Activated CD4-positive, alpha-beta T cell treated with anti-CD3 and anti-CD28 coated beads for 24 hours (primary cell): ENCODE data around the gene OBSL1.

Experiments used
- DNase-seq, 2 donors: peaks; one replicate each; pipeline ENCODE4 v3.0.0-alpha.2; 2020; ENCODE audit warnings: low read depth in 2 of 2

Gene OBSL1

DNA sequence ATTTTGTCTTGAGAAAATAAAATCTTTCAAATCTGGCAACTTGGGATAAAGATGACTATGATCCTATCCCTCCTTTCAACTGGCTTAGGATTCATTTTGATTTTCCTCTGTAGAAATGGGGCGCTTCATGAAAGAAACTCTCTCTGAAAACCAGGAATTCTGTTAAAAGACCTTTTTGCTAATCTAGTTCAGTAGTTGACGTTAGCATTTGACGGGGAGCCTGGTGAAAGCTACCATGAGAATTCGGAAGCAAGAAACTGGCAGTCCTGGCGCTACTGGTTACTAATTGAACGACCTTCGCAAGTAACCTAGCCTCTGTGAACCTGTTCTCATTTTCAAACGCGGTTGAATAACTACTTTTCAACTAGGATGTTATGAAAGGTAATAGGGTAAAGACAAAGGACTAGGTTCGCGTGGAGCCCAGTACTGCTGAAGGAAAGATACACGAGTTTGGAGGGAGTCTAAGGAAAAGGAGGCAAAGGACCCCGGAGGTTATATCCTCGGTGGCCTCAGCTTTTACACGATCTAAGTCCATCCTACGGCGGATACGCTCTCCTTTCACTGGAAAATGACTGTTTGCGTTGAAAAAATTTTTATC is 25.7 kb upstream of the OBSL1 start:
- DNase-seq: no peak

DNA sequence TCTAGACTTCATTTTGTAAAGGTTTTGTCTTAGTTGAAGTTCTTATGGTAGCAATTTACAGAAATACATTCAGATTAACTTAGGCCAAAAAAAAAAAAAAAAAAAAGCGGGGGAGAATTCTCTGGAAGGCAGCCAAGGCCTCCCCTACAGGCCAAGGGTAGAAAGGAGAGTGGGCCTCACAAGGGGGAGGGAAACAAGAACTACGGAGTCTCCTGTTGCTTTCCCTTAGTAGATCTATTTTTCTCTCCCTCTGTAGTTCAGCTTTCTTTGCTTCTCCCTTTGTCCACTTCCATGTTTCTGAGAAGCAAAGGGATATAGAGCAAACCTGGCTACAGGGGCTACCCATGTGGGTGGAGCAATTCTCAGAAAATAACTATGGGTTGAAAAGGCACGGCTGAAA is 23.9 kb upstream of the OBSL1 start:
- DNase-seq: no peak

DNA sequence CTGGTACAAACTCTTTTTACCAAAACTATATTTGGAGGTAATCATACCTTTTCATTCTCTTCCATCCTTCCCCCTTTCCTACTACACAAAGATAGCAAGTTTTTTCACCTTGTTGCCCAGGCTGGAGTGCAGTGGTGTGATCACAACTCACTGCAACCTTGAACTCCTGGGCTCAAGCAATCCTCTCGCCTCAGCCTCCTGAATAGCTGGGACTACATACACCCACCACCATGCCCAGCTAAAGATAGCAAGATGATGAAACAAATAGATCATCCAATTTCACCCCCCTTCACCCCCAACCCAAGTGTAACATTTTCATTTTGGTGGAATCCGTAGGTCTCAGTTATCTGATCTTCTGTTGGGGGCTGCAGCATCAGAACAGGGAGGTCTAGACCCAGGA is 21.8 kb upstream of the OBSL1 start:
- no peak for DNase-seq

DNA sequence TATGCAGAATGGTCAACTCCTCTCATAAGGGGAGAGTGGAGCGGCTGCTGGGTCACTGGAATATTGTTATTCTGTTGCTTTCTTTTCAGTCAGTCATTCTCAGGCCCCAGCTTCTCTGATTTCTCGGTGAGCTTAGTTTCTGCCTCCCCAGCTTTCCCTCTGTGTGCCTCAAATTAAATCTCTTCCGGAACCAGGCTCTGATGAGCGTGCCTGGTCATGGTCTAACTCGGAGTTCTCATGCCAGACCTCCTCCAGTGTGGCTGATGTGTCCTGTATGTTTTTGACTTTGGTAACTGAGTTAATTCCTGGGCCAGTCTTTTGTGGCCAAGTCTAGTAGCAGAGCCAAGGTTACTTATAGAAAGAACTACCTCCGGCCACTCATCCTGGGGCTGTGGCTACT is 21.4 kb upstream of the OBSL1 start:
- no peak for DNase-seq

DNA sequence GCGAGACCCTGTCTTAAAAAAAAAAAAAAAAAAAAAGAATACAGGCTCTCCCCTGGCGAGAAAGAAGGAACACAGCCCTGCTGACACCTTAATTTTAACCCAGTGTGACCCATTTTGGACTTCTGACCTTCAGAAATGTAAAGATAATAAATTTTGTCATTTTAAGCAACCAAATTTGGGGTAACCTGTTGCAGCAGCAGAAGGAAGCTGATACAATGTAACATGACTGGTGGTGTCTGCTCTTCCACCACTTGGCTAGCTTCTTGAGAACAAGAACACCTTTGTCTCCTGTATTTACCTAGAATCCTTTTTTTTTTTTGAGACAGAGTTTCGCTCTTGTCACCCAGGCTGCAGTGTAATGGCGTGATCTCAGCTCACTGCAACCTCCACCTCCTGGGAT is 19.8 kb upstream of the OBSL1 start:
- DNase-seq: no peak

DNA sequence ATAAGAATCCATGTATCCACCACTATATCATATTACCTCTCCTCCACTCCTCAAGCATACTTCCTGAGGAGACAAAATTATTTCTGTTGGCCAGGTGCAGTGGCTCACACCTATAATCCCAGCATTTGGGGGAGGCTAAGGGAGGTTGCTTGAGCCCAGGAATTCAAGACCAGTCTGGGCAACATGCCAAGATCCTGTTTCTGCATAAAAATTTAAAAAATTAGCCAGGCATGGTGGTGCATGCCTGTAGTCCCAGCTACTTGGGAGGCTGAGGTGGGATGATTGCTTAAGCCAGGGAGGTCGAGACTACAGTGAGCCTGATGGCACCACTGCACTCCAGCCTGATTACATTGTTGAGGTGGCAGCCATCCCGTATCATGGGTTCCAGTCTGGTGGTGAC is 10.0 kb upstream of the OBSL1 start:
- DNase-seq: no peak

DNA sequence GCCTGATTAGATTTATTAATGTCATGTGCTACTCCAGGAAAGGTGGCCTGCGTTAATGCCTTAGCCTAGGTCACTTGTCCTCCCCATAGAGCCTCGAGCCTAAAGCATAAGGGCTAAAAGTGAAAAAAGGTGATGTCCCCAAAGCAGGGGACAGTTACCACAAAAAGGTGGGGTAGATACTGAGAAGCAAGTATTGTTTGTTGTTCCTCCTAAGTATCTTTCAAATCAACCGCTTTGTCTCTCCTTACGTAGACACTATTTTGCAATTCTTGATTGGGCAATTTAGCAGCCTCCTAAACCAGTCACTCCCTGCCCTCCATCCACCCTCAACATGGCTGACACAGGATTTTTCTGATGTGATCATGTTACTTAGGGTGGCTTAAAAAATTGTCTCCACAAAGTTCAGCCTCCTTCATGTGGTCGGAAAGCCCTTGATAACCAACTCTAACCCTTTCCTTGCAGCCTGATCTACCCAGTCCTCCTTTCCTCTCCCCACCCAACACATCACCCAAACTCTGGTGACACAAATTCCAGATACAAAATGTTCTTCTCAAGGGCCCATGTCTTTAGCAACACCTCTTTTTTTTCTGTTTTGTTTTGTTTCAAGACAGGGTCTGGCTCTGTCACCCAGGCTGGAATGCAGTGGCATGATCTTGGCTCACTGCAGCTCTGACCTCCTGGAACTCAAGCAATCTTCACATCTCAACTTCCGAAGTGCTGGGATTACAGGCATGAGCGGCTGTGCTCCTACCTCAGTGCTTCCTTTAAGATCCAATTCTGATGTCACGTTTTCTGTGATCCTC is 7.7 kb upstream of the OBSL1 start:
- DNase-seq: no peak

DNA sequence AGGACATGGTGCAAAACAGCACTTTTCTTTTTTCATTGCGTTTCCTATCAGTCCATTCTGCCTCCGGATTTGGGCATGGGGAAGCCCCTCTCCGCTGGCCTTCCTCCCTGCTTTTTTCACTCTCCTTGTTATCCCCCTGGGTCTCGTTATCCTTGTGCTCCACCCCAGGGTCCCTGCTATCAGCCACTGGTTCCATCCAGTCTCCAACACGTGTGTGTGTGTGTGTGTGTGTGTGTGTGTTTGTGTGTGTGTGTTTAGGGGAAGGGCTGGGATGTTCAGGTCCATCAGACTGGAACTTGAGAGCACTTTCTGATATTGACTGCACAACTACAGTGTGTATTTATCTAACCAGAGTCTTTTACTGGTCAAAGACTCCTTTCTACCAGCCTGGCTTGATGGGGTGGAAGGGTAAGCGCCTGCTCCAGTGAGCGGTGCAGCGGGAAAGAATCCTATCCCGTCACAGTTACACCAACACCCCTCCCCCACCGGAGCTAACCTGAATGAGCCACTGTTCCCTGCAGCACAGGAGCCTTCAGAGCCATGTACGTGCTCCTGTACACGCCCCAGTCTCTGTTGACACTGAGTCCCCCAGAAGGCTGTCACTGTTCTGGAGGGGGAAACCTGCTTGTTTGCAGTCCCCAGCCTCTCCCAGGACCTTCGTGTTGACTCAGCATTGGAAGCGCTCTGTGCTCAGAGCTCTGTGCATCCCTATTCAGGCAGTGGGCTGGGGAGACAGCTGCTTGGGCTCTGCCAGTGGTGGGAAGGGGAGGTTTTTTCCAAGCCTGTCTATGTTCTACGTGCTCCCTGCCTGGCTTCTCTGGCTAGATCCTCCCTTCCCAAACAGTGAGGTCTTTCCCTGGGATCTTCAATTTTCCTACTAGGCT is 5.4 kb upstream of the OBSL1 start:
- DNase-seq: no peak

DNA sequence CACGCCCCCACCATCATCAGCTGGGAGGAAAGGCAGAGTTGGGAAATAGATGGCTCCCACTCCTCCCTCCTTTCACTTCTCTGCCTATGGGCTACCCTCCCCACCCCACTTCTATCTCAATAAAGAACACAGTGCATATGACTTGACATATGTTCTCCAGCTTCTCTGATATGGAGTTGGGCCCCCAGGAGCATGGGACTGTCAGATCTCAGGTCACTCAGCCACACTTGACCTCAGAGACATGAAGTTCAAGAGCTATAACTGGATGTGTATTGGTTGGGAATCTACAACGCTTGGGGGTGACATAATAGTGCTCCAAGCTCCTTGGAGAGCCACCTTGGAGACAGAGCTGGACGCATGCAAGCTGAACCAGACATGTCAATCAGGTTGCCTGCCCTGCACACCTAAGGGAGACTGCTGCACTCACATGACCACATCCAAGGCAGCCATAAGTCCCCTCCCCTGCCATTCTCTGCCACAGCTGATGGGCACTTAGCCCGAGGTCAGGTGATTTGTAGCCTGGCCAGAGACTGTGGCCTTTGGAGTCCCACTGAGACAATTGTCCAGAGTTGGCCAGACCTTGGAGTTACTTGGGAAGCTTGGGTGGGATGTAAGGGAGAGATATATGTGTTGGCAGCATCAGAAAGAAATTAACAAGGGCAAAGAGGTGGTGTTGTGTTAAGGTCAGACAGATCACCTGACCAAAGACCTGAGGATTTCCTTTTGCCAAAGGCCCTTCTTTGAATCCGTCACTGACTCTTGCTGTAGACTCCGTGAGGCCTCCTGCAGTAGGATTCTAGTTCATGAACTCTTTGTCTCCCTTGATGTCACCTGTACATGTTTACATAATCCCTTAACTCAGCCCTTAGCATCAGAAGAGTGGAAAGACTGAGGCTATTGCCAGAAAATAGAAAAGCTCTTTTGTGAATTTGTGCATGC is 4.5 kb upstream of the OBSL1 start:
- no peak for DNase-seq

DNA sequence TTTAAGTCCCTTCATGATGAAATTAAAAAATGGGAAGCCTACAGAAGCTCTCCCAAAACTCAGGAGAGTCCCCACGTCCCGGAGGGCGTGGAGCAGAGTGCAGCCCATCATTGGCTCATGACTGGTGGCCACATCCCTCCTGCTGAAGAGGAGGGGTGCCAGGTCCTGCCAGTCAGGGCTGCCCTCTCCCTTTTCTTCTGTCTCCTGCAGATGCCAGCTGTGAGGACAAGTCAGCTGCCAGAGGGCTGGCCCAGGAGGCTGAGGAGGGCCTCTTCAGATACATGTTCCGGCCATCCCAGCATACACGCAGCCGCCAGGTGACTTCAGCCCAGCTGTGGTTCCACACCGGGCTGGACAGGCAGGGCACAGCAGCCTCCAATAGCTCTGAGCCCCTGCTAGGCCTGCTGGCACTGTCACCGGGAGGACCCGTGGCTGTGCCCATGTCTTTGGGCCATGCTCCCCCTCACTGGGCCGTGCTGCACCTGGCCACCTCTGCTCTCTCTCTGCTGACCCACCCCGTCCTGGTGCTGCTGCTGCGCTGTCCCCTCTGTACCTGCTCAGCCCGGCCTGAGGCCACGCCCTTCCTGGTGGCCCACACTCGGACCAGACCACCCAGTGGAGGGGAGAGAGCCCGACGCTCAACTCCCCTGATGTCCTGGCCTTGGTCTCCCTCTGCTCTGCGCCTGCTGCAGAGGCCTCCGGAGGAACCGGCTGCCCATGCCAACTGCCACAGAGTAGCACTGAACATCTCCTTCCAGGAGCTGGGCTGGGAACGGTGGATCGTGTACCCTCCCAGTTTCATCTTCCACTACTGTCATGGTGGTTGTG is 3.4 kb upstream of the OBSL1 start:
- DNase-seq: no peak

DNA sequence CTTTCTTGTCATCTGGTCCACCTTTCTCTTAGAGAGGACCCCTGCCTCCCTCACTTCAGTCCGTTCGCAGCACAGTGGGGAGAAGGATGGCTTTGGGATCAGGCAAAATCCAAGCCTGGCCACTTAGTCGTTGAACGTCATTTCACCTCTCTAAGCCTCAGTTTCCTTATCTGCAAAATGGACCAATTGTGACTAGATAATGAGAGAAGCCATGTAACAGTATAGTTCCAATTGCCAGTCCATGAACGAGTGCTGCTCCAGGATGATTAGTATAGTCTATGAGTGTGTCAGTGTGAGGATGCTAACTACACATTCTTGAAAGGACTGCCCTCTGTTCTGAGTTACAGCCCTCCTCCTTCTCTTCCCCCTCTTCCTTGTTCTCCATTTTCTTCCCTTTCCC is 1.8 kb upstream of the OBSL1 start:
- DNase-seq: no peak

DNA sequence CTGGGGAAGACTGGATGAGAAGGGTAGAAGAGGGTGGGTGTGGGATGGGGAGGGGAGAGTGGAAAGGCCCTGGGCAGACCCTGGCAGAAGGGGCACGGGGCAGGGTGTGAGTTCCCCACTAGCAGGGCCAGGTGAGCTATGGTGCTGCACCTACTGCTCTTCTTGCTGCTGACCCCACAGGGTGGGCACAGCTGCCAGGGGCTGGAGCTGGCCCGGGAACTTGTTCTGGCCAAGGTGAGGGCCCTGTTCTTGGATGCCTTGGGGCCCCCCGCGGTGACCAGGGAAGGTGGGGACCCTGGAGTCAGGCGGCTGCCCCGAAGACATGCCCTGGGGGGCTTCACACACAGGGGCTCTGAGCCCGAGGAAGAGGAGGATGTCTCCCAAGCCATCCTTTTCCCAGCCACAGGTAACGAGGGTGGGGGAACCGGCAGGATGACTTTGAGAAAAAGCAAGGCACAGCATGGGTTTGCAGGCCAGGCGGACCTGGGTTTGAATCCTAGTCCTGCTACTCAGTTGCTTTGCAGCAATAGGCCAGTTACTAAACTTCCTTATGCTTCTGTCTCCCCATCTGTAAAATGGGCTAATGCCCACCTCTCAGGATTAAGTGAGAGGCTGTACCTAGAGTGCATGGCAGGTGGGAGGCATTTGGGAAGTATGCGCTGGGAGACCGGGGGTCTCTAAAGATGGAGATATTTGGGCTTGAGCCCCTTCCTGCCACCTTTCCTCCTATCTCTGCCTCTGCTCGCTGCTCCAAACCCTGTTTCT is 1.1 kb upstream of the OBSL1 start, which contains the start of gene INHA:
Gene INHA (plus strand): TSS at position 74 of the 765 bp plus-strand sequence. CDS start 65 bp downstream, at position 139.
- DNase-seq: no peak

DNA sequence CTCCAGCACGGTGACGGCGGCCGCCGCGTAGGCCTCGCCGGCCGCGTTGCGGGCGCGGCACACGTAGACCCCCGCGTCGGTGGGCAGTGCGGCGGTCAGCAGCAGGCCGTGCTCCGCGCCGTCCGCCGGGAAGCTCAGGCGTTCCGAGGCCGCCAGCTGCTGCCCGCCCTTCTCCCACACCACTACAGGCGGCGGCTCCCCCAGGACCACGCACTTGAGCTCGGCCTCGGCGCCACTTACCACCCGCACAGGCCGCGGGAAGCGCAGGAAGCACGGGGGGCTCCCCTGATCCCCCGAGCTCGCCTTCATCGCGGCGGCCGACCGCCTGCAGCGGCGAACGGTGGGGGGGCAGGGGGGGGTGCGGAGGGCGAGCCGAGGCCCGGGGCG is 422 bp downstream of the OBSL1 start:
- DNase-seq: no peak

DNA sequence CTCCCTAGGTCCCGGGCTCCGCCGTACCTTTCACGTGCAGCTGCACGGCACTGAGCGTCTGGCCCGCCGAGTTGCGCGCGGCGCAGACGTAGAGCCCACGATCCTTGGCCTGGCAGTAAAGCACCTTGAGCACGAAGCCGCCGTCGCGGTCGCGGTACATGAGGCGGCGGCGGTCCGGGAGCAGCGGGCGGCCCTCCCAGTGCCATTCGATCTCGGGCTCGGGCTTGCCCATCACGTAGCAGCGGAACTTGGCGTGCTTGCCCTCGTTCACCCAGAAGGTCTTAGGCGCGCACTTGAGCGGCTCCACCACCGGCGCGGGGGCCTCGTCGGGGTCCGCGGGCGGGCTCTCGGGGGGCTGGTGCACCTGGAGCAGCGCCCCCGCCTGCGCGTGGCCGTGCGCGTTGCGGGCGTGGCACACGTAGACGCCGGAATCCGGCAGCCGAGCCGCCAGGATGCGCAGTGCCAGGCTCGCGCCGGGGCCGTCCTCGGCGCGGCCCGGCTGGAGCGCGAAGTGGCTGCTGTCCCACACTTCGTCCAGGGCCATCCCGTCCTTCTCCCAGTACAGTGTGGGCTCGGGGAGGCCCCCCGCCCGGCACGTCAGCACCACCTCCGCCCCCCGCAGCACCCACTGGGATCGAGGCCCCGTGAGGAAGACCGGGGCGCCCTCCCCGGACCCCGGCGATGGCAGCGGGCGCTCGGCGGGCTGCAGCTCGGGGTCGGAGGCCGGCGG is 980 bp downstream of the OBSL1 start:
- DNase-seq: no peak

DNA sequence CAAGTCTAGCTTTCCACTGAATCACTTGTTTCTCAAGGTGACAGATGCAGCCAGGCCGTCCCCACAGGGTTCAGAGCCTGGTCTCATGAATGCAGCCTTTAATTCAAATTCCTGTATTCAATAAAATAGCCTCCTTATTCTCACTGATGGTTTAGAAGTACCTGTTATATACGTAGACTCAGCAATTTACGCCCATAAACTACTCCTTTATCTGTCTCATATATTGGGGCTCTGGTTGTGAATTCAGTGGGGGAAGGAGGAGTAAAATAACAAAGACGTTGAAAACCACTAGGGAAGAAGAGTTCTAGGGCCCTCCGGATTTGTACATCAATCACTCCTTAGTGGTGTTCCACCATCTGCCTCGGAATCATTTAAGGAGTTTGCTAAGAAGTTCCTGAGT is 1.7 kb downstream of the OBSL1 start:
- DNase-seq: no peak

DNA sequence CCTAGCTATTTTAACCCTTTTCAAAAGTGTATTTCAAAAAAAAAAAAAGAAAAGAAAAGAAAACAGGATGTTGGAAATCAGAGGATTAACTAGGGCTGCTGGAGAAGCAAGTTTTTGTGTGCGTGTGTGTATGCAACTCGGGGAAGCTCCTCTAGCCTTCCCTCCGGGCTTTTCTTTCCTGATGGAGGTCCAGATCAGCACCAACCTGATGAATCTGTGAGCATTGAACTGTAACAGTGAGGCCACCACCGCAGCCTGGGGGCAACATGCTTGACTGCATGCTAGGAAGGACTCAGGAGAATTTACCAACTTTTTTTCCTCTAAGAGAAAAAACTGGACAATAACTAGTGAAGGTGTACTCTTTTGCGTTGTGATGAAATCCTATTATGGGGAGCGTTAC is 2.3 kb downstream of the OBSL1 start:
- DNase-seq: no peak

DNA sequence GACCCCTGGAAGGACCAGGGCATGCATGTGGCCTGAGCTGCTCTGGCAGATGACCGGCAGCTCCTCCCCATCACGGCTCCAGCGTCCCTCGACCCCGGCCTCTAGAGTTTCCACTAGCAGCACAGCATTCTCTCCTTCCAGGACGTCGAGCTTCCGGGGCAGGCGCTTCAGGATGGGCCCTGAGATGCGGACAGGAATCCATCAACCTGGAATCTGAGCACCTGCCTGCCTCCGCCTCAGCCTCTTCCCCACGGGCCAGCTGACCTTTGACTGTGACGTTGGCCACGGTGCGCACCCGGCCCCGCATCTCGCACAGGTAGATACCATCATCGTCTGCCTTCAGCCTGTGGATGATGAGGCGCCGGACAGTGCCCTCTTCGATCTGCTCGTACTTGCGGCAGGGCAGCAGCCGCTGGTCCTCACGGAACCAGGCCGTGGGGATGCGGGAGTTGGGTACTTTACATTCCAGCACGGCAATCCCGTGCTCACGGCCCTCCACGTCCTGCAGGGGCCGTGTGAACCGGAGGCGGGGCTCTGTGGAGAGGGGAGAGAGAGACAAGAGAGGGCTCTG is 3.5 kb downstream of the OBSL1 start:
- no peak for DNase-seq

DNA sequence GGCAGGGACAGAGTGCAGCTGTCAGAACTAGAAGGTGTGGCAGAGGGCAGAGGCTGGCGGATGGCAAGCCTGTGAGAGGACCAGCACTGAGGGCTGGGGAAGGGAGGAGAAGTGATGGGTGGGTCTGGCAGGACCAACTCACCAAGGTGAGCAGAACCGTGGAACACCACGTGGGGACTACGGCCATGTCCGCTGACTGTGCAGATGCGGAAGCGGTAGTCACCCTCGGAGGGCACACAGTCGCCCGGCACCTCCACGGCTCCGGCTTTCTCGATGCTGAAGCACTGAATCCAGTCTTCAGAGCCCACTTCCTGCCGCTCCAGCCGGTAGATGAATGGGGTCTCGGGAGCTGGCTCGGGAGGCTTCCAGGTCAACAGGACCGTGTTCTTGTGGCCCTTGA is 4.2 kb downstream of the OBSL1 start:
- DNase-seq: no peak

DNA sequence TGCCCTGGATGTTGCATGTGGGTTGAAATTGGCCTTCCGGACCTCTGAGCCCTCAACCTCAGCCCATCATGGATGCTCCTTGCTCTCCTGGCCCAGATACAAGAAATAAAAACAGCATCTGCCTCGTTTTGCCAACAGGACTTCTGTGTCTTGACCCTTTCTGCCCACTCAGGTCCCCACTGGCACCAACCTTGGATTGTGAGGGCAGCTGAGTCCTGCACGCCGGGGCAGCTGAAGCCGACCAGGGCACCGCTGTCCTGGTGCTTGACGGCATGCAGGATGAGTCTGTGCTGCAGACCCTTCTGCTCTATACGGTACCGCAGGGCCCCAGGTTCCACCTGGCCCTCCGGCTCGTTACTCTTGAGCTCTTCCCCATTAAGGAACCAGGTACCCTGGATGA is 4.7 kb downstream of the OBSL1 start:
- DNase-seq: no peak
